DOHH2 (cell line): ENCODE measurements around the gene LGALS9C.
"Not testable (repeated sequence)": the region's sequence is repeated elsewhere in the genome, so short reads cannot be mapped to it uniquely, and the experiment has no call there.

Source experiments
- EZH2phosphoT487 ChIP-seq: fragments of 200-600 bp; sonication (generic); IDR thresholded peaks from 2 replicates; pipeline ENCODE4 v1.6.1; 2017; ENCODE audit warnings: borderline replicate concordance, mild to moderate bottlenecking, antibody characterized with exemption, low read length, moderate library complexity, mixed read lengths
- TF ChIP-seq, protein P1 (sequence below): fragments of 200-600 bp; sonication (generic); IDR thresholded peaks from one replicate; pipeline ENCODE4 v1.5.1; 2014; ENCODE audit warnings: antibody characterized with exemption, mild to moderate bottlenecking, low read depth, low read length; ENCODE audit not compliant: poor library complexity, severe bottlenecking

DNA sequence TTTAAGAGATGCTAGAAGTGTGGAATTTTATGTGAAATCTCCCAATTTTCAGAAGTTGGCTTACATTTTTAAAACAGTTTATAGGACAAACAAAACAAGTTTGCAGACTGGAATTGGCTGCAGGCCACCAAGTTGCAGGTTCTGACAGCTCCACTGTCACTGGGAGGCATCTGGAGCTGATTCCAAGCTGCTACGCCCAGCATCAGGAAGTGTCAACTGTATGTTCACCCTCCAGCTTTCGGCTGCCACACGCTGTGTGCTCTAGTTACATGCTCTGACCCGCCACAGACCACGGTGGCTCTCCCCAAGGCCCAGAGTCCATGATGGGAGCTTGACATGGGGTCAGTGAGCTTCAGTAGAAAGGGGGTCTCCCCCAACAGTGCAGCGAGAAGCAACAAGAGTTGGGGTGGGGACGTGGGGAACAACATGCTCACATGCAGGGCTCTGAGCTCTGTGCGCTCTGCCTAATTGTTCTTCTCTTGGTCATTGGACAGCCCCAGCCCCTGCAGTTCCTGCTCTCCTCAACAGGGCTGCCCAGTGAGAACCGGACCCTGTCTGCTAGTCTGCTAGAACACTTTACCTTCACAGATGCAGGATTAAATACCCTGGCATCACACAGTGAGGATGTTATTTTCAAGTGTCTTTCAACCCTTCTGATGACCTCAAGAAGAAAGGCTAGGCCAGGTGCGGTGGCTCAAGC lies 8.0 kb upstream of the LGALS9C start:
- TF ChIP-seq, protein P1, sequence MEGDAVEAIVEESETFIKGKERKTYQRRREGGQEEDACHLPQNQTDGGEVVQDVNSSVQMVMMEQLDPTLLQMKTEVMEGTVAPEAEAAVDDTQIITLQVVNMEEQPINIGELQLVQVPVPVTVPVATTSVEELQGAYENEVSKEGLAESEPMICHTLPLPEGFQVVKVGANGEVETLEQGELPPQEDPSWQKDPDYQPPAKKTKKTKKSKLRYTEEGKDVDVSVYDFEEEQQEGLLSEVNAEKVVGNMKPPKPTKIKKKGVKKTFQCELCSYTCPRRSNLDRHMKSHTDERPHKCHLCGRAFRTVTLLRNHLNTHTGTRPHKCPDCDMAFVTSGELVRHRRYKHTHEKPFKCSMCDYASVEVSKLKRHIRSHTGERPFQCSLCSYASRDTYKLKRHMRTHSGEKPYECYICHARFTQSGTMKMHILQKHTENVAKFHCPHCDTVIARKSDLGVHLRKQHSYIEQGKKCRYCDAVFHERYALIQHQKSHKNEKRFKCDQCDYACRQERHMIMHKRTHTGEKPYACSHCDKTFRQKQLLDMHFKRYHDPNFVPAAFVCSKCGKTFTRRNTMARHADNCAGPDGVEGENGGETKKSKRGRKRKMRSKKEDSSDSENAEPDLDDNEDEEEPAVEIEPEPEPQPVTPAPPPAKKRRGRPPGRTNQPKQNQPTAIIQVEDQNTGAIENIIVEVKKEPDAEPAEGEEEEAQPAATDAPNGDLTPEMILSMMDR, result not testable (repeated sequence)
- not testable (repeated sequence) for TF ChIP-seq EZH2phosphoT487
